Calu3 (cell line): ENCODE results near the gene MAP4K5. TPM values are rescaled to one million over a fixed set of nuclear protein-coding genes. Genes with fewer than 3 reads are reported as not detected.

Experiments
- BruUV-seq: library from RNA; stranded (reverse); fragments of 400-500 nt; replicated peaks from 2 replicates; lab custom pipeline; 2021; lab: Mats Ljungman, UMichigan
- CTCF ChIA-PET: fragments of 300-600 bp; sonication (Branson Sonifier 250); formaldehyde crosslinking; loops from one replicate; lab custom pipeline; 2022; ENCODE audit warnings: antibody characterized with exemption; lab: Charles Lee
- DNase-seq: peaks from one replicate; pipeline ENCODE4 v3.0.0; 2022
- H3K27ac Mint-ChIP-seq: one replicate; pipeline ENCODE4 v1.8.0; 2022; ENCODE audit warnings: mixed read lengths; ENCODE audit not compliant: unreplicated experiment
- H3K27me3 Mint-ChIP-seq: one replicate; pipeline ENCODE4 v1.8.0; 2022; ENCODE audit warnings: mixed read lengths; ENCODE audit not compliant: unreplicated experiment
- H3K36me3 Mint-ChIP-seq: one replicate; pipeline ENCODE4 v1.8.0; 2022; ENCODE audit warnings: mild to moderate bottlenecking, moderate library complexity, mixed read lengths; ENCODE audit not compliant: insufficient read depth, unreplicated experiment
- H3K4me1 Mint-ChIP-seq: one replicate; pipeline ENCODE4 v1.8.0; 2022; ENCODE audit warnings: mild to moderate bottlenecking, low read depth, mixed read lengths; ENCODE audit not compliant: unreplicated experiment
- H3K4me3 Mint-ChIP-seq: one replicate; pipeline ENCODE4 v1.8.0; 2022; ENCODE audit warnings: mild to moderate bottlenecking, low read depth, moderate library complexity, mixed read lengths; ENCODE audit not compliant: unreplicated experiment
- H3K9me3 Mint-ChIP-seq: one replicate; pipeline ENCODE4 v1.8.0; 2022; ENCODE audit warnings: low read depth, mixed read lengths; ENCODE audit not compliant: unreplicated experiment
- intact Hi-C: fragments of 100-400 bp; cut with micrococcal nuclease; formaldehyde crosslinking; loops from one replicate; pipeline ENCODE4 v1.10.0; 2022; ENCODE audit not compliant: unreplicated experiment
- total RNA-seq: library from RNA; stranded (reverse); gene quantifications from 2 replicates; pipeline ENCODE4 v1.2.3, GENCODE V29; 2022
- TF ChIP-seq, protein P1 (sequence below): fragments of 200-600 bp; IDR thresholded peaks from one replicate; pipeline ENCODE4 v1.8.0; 2022; ENCODE audit warnings: antibody characterized with exemption; ENCODE audit not compliant: unreplicated experiment

The MAP4K5 gene
- total RNA-seq, 1 experiment from 2014 or later: 67.4 TPM

DNA sequence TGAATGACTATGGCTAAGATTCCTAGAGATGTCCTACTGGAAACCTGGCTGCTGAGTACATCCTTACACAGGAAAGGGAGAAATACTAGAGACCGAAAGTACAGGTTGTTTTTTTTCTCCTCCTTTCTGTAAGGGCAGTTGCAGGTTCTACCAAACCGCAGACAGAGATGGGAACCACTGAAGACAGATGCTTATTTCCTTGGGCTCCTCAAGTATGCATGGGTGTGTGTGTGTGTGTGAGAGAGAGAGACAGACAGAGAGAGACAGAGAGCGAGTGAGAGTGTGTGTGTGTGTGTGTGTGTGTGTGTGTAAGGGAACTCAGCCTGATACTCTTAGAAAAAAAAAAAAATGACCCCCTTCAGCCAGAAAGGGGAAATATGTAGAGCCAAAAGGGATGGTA is 42.5 kb downstream of the MAP4K5 start:
- Mint-ChIP-seq H3K27ac (no peak overlapping the region), H3K4me3 (no peak overlapping the region), H3K36me3 (peaks cover 7% of the 10 kb centered on the region), H3K27me3 (no peaks in the 10 kb centered on the region), H3K4me1 (no peaks in the 10 kb centered on the region), H3K9me3 (peaks cover 10% of the 10 kb centered on the region)
- no peak for DNase-seq
- CTCF ChIA-PET: no interaction called here
- TF ChIP-seq, protein P1, sequence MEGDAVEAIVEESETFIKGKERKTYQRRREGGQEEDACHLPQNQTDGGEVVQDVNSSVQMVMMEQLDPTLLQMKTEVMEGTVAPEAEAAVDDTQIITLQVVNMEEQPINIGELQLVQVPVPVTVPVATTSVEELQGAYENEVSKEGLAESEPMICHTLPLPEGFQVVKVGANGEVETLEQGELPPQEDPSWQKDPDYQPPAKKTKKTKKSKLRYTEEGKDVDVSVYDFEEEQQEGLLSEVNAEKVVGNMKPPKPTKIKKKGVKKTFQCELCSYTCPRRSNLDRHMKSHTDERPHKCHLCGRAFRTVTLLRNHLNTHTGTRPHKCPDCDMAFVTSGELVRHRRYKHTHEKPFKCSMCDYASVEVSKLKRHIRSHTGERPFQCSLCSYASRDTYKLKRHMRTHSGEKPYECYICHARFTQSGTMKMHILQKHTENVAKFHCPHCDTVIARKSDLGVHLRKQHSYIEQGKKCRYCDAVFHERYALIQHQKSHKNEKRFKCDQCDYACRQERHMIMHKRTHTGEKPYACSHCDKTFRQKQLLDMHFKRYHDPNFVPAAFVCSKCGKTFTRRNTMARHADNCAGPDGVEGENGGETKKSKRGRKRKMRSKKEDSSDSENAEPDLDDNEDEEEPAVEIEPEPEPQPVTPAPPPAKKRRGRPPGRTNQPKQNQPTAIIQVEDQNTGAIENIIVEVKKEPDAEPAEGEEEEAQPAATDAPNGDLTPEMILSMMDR: no peak
- no TSS peak for BruUV-seq
- intact Hi-C loops: no loop called here

DNA sequence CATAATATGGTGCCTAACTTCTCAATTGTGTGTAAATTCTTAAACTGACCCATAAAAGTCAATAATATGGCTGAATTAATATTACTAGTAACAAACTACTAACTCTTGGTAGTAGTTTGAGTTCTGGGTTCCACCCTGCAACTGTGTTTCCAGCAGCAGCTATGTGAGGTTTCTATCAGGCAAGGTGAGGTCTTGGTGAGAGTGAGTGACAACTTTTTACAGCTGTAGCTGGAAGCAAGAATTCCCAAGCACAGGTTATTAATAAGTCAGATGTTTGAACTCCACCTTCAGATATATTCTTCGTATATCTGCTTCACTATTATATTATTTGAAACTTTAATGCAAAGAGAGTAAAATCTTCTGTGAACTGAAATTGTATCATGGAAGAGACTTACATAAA is 43.8 kb downstream of the MAP4K5 start:
- TF ChIP-seq, protein P1: no peak
- CTCF ChIA-PET: no interaction called here
- no peak overlapping the region for H3K27ac Mint-ChIP-seq
- H3K4me3 Mint-ChIP-seq: no peak overlapping the region
- intact Hi-C loops: no loop called here
- no peak for DNase-seq
- H3K9me3 Mint-ChIP-seq: peaks cover 10% of the 10 kb centered on the region
- peaks cover 7% of the 10 kb centered on the region for H3K36me3 Mint-ChIP-seq
- no TSS peak for BruUV-seq
- H3K4me1 Mint-ChIP-seq: no peaks in the 10 kb centered on the region
- no peaks in the 10 kb centered on the region for H3K27me3 Mint-ChIP-seq

DNA sequence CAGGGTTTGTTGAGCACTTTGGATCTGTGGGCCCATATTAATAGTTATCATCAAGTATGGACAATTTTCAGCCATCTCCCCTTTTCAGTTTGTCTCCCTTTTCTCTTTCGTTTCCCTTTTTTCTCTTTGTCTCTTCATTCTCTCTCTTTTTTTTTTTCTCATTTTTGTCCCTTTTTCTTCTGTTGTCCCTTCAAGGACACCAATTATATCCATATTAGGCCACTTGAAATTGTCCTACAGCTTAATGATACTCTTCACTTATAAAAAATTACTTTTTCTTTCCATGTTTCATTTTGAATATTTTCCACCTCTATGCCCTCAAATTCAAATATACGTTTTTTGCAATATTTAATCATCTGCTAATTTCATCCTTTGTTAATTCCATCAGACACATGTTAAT is 53.3 kb downstream of the MAP4K5 start:
- peaks cover 6% of the 10 kb centered on the region for H3K9me3 Mint-ChIP-seq
- H3K27ac Mint-ChIP-seq: no peak overlapping the region
- BruUV-seq: no TSS peak
- intact Hi-C loops: no loop called here
- TF ChIP-seq, protein P1: no peak
- H3K27me3 Mint-ChIP-seq: no peaks in the 10 kb centered on the region
- CTCF ChIA-PET: no interaction called here
- no peaks in the 10 kb centered on the region for H3K4me1 Mint-ChIP-seq
- no peak overlapping the region for H3K4me3 Mint-ChIP-seq
- peaks cover 7% of the 10 kb centered on the region for H3K36me3 Mint-ChIP-seq
- DNase-seq: no peak

DNA sequence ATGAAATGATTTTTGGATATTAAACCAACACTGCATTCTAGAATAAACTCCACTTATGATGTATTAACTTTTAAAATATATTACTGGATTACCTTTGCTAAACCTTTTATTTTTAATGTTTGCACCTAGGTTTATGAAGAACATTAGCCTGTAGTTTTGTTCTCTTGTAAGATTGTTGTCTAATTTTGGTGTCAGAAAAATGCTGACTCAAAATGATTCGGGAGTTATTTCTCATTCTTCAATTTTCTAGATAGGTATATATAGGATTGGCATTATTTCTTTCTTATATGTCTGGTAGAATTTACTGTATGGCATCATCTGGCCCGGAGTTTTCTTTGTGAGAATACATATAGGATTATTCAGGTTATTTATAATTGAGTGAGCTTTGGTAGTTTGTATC is 54.6 kb downstream of the MAP4K5 start:
- TF ChIP-seq, protein P1: no peak
- Mint-ChIP-seq H3K4me1 (no peaks in the 10 kb centered on the region), H3K36me3 (peaks cover 14% of the 10 kb centered on the region), H3K27me3 (no peaks in the 10 kb centered on the region), H3K9me3 (peaks cover 6% of the 10 kb centered on the region), H3K4me3 (no peak overlapping the region), H3K27ac (no peak overlapping the region)
- intact Hi-C loops: no loop called here
- CTCF ChIA-PET: interaction anchor here (0.6 kb wide), 1 partner anchor 1176 kb away, joined by 3 read pairs; no protein-coding TSS in a partner anchor
- DNase-seq: no peak
- no TSS peak for BruUV-seq
